Activated CD4-positive, alpha-beta T cell treated with anti-CD3 and anti-CD28 coated beads, Interleukin-2, amount 10 ng/mL, durations not matched to agents 7 days and 5 days (primary cell): ENCODE measurements around the gene CD300A. TPM values are rescaled to one million over a fixed set of nuclear protein-coding genes. Genes with fewer than 3 reads are reported as not detected.

Source experiments
- CTCF ChIA-PET: fragments of 350-600 bp; sonication (Branson Sonifier 250); formaldehyde crosslinking; loops from one replicate; lab custom pipeline; 2021; ENCODE audit warnings: antibody characterized with exemption; lab: Charles Lee
- POLR2A ChIA-PET: fragments of 350-600 bp; sonication (Branson Sonifier 250); formaldehyde crosslinking; loops from one replicate; lab custom pipeline; 2021; ENCODE audit warnings: antibody characterized with exemption; lab: Charles Lee
- DNase-seq: peaks from one replicate; pipeline ENCODE4 v3.0.0-alpha.2; 2020
- H3K27ac Mint-ChIP-seq: one replicate; pipeline ENCODE4 v1.8.0; 2021; ENCODE audit warnings: mild to moderate bottlenecking, moderate library complexity, mixed read lengths
- H3K27me3 Mint-ChIP-seq: one replicate; pipeline ENCODE4 v1.8.0; 2021; ENCODE audit warnings: mixed read lengths
- H3K36me3 Mint-ChIP-seq: one replicate; pipeline ENCODE4 v1.8.0; 2021; ENCODE audit warnings: low read depth, mixed read lengths
- H3K4me1 Mint-ChIP-seq: one replicate; pipeline ENCODE4 v1.8.0; 2021; ENCODE audit warnings: mixed read lengths
- H3K4me3 Mint-ChIP-seq: one replicate; pipeline ENCODE4 v1.8.0; 2021; ENCODE audit warnings: mild to moderate bottlenecking, moderate library complexity, mixed read lengths
- H3K9me3 Mint-ChIP-seq: one replicate; pipeline ENCODE4 v1.8.0; 2021; ENCODE audit warnings: mixed read lengths
- total RNA-seq, 2 experiments: library from RNA; stranded (reverse); gene quantifications; one replicate each; pipeline ENCODE4 v1.2.3, GENCODE V29; 2021

The CD300A gene
- total RNA-seq, 2 experiments from 2014 or later, result 6.7 to 6.8 TPM

DNA sequence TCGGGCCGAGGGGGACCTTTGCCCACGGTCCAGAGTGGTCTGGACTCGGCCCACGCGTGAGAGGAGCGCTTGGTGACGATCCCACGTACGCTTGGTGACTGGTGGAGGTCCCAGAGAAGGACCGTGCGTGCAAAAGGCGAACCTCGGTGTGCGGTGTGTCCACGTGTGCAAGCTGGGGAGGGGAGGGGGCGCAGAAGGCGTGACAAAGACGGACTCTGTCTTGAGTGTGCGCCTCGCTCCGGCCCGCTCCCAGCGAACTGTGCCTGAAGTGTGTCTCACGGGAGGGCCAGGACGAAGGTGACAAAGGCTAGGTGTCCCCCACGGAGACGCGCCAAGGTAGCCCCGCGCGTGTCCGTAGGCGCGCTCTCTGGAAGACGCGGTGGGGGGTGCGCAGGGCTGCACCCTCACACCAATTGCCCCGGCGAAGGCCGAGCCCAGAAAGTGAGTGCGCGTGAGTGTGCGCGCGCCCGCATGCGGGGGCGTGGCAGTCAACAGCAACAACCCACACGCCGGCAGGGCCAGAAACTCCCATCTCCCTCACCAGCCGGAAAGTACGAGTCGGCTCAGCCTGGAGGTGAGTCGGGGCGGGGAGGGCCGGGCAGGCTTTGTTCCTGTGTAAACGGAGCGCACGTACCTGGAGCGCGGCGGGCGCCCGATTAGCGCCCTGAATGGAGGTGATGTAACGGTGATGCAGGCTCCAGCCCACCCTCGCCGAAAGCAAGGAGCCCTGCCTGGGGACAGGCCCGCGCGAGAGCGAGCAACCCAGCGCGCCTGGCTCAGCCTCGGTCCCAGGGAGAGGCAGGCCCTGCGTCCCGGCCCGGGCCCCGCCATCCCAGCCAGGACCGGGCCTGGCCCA, 34.6 kb upstream of the CD300A start, which contains the start of gene GPRC5C:
TSS of gene GPRC5C (plus strand) at position 521 of the 856 bp plus-strand sequence. CDS start 7,689 bp downstream, outside the sequence.
- H3K4me3 Mint-ChIP-seq, result peak within 1 kb of the TSS; percentile 32
- no peaks in the 10 kb centered on the region for H3K36me3 Mint-ChIP-seq
- peaks cover 68% of the 10 kb centered on the region for H3K27me3 Mint-ChIP-seq

DNA sequence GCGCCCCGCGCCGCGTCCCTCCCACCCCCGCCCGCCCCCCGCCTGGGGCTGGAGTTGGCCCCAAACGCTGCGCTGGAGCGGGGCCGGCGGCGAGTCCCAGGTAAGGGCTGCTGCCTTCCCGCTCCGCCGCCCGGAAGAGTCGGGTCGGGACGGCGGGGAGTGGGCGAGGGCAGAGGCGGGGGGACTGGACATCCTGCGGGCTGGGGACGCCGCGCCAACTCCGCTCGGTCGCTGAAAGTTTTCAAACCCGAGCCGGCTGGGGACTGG, 34.1 kb upstream of the CD300A start:
- DNase-seq, result no peak
- peaks cover 67% of the 10 kb centered on the region for H3K27me3 Mint-ChIP-seq
- H3K9me3 Mint-ChIP-seq, result no peaks in the 10 kb centered on the region
- ChIA-PET POLR2A (no interaction called here), CTCF (no interaction called here)
- no peaks in the 10 kb centered on the region for H3K36me3 Mint-ChIP-seq
- H3K27ac Mint-ChIP-seq, result no peak overlapping the region
- H3K4me3 Mint-ChIP-seq, result no peak overlapping the region
- H3K4me1 Mint-ChIP-seq, result peaks cover 8% of the 10 kb centered on the region

More for the DNA sequence above, 34.6 kb upstream of the CD300A start, which contains the start of gene GPRC5C:
- peaks cover 8% of the 10 kb centered on the region for H3K4me1 Mint-ChIP-seq
- ChIA-PET CTCF (no interaction called here), POLR2A (no interaction called here)
- no peak within 1 kb of the TSS for H3K27ac Mint-ChIP-seq
- DNase-seq, result peak; percentile 53
- H3K9me3 Mint-ChIP-seq, result no peaks in the 10 kb centered on the region

DNA sequence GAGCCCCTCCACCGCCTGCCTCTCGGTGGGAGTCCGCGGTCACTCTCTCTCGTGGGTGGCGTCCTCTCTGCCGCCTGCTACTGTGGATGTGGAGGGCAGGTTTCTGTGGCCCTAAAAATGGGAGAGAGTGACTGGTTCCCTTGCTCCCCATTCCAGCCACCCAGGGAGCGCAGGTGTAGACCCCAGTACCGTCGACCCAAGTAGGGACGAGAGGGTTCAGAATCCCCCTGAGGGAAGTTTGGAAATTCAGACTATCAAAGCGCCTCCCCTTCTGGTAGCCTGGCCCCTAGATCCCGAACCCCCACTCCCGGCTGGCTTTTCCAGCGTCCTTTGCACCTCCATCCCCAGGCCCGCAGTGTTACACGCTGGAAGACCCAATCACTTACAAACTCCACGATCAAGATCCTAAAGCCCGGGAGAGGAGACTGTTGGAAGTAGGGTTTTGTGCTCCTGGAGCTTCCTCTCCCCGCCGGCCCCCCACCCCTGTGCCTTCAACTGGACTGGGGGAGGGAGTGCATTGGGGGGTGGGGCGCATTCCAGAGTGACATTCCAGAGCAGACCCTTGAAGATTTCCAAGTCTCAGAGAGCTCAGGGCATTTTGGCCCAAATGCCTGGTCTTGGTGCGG, 33.6 kb upstream of the CD300A start:
- Mint-ChIP-seq H3K4me1 (peaks cover 8% of the 10 kb centered on the region), H3K4me3 (no peak overlapping the region), H3K27me3 (peaks cover 65% of the 10 kb centered on the region), H3K36me3 (no peaks in the 10 kb centered on the region), H3K9me3 (peaks cover under 1% of the 10 kb centered on the region), H3K27ac (no peak overlapping the region)
- no peak for DNase-seq
- ChIA-PET CTCF (no interaction called here), POLR2A (no interaction called here)

DNA sequence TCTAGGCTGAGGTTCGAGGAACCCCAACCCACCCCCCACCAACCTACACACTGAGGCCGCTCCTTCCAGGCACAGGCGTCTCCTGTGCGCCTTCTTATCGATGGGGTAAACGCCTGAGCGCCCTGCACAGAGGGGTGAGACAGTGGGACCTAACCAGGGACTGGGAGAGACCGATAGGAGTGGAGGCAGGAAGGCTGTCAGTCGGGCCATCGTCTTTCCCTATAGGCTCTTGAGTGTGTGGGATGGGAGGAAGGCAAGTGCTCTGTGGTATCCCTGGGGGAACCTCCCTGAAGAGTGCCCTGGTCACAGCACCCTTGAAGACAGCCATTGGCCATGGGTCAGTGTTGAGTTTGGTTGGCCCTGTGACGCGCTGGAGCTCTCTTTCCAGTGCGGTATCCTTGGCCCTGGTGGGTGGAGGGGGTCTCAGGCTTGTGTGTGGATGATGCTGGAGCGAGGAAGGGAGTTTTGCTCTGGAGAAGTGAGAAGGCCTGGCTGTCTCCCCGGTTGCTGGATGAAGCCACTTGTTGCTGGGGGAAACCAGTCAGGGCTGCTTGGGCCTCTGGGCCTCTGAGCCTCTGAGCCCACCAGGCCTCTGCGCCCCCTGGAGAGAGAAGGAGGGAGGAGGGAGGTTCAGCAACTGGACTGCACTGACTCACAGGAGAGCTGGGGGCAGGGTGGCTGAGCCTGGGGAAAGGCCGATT, 32.9 kb upstream of the CD300A start:
- Mint-ChIP-seq H3K9me3 (peaks cover 3% of the 10 kb centered on the region), H3K27ac (no peak overlapping the region), H3K4me3 (no peak overlapping the region), H3K27me3 (peaks cover 59% of the 10 kb centered on the region), H3K36me3 (no peaks in the 10 kb centered on the region), H3K4me1 (peaks cover 8% of the 10 kb centered on the region)
- no peak for DNase-seq
- POLR2A ChIA-PET, result no interaction called here
- CTCF ChIA-PET, result no interaction called here

DNA sequence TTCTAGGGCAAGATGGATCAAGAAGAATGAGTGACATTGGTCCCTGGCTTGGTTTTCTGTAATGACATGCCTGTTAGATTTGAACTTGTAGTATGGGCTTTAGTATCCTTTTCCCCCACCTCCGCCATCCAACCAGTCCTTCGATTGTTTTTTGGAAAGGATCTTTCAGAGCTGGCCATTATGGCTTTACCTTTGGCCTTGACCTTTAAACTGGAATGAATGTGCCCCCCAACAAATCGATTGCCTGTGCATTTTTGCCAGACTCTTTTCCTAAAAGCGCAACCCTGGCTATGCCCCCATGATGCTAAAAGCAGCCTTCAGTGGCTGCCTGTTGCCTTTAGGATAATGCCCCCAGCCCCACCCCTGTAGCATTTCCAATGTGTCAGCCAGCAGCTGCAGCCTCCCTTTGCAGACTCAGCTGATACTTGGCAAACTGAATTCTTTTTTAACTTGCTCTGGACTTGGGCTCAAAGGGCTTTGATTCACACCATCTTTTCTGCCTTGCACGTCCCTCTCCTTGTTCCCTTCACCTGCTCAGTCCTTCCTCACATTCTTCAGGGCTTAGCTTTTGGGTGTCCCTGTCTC, 30.6 kb upstream of the CD300A start:
- ChIA-PET CTCF (interaction anchor here (1.0 kb wide), 1 partner anchor 10 kb away, joined by 3 read pairs; no protein-coding TSS in a partner anchor), POLR2A (no interaction called here)
- Mint-ChIP-seq H3K27ac (no peak overlapping the region), H3K4me1 (peaks cover 10% of the 10 kb centered on the region), H3K4me3 (no peak overlapping the region), H3K9me3 (peaks cover 13% of the 10 kb centered on the region), H3K36me3 (no peaks in the 10 kb centered on the region), H3K27me3 (peaks cover 45% of the 10 kb centered on the region)
- no peak for DNase-seq

DNA sequence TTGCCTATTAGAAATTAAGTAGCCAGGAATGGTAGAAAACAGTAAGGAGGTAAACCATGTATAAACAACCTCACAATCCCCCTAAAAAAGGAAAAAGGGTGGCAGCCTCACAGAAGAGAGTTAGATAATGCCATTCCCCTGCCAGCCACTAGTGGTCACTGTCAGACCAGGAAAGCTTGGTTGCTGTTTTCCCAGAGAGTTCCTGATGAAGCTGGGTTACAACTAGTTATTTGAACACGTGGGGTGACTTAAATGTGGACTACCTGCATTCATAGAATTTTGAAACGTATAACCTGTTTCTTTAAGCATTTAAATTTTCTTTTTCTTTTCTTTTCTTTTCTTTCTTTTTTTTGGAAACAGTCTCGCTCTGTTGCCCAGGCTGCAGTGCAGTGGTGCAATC, 28.7 kb upstream of the CD300A start:
- Mint-ChIP-seq H3K4me1 (peaks cover 2% of the 10 kb centered on the region), H3K27me3 (peaks cover 36% of the 10 kb centered on the region), H3K27ac (no peak overlapping the region), H3K9me3 (peaks cover 13% of the 10 kb centered on the region), H3K36me3 (no peaks in the 10 kb centered on the region), H3K4me3 (no peak overlapping the region)
- DNase-seq, result no peak
- POLR2A ChIA-PET, result no interaction called here
- CTCF ChIA-PET, result interaction anchor here (0.6 to 1.5 kb wide), 5 partner anchors 12 to 75 kb away, joined by 3 to 4 read pairs (median 3); no protein-coding TSS in a partner anchor

DNA sequence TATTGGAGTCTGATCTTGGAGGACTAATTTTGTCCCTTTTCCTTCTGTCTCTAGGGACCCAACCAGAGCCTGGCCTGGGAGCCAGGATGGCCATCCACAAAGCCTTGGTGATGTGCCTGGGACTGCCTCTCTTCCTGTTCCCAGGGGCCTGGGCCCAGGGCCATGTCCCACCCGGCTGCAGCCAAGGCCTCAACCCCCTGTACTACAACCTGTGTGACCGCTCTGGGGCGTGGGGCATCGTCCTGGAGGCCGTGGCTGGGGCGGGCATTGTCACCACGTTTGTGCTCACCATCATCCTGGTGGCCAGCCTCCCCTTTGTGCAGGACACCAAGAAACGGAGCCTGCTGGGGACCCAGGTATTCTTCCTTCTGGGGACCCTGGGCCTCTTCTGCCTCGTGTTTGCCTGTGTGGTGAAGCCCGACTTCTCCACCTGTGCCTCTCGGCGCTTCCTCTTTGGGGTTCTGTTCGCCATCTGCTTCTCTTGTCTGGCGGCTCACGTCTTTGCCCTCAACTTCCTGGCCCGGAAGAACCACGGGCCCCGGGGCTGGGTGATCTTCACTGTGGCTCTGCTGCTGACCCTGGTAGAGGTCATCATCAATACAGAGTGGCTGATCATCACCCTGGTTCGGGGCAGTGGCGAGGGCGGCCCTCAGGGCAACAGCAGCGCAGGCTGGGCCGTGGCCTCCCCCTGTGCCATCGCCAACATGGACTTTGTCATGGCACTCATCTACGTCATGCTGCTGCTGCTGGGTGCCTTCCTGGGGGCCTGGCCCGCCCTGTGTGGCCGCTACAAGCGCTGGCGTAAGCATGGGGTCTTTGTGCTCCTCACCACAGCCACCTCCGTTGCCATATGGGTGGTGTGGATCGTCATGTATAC, 26.5 kb upstream of the CD300A start:
- peaks cover 13% of the 10 kb centered on the region for H3K9me3 Mint-ChIP-seq
- H3K27ac Mint-ChIP-seq, result no peak overlapping the region
- H3K27me3 Mint-ChIP-seq, result peaks cover 22% of the 10 kb centered on the region
- peaks cover 2% of the 10 kb centered on the region for H3K4me1 Mint-ChIP-seq
- no peak for DNase-seq
- H3K4me3 Mint-ChIP-seq, result no peak overlapping the region
- ChIA-PET CTCF (no interaction called here), POLR2A (no interaction called here)
- H3K36me3 Mint-ChIP-seq, result no peaks in the 10 kb centered on the region

DNA sequence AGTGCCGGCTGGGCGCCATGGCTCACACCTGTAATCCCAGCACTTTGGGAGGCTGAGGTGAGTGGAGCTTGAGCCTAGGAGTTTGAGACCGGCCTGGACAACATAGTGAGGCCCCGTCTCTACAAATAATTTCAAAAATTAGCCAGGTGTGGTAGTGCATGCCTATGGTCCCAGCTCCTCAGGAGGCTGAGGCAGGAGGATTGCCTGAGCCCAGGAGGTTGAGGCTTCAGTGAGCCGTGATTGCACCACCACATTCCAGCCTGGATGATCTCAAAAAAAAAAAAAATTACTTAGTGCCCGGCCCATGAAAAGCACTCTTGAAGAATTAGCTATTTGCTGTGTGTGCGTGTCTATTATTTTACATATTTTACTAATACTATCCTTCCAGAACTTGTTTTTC, 24.9 kb upstream of the CD300A start:
- DNase-seq, result no peak
- Mint-ChIP-seq H3K4me3 (no peak overlapping the region), H3K36me3 (no peaks in the 10 kb centered on the region), H3K27me3 (peaks cover 9% of the 10 kb centered on the region), H3K9me3 (peaks cover 13% of the 10 kb centered on the region), H3K4me1 (peaks cover 2% of the 10 kb centered on the region), H3K27ac (no peak overlapping the region)
- POLR2A ChIA-PET, result no interaction called here
- CTCF ChIA-PET, result interaction anchor here (0.6 kb wide), 2 partner anchors 218 to 795 kb away, joined by 3 to 4 read pairs; no protein-coding TSS in a partner anchor

DNA sequence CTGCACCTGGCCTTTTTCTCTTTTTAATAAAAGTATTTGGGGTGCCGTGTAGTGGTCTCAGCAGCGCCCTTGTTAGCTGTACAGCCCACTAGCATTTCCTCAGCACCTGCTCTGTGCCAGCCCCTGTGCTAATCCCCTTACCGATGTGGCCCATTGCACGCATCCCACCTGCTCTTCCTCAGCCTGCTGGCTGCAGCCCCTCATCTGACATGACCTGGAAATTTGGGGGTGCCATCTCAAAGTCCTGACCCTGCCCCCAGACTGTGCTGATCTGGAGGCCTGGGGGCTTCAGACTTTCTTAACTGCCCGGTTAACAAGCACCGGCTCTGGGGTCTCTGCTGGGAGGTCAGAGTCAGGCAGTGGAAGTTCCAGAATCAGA, 24.2 kb upstream of the CD300A start:
- Mint-ChIP-seq H3K4me1 (peaks cover 2% of the 10 kb centered on the region), H3K27ac (no peak overlapping the region), H3K36me3 (no peaks in the 10 kb centered on the region), H3K4me3 (no peak overlapping the region), H3K9me3 (peaks cover 13% of the 10 kb centered on the region), H3K27me3 (peaks cover 9% of the 10 kb centered on the region)
- ChIA-PET POLR2A (no interaction called here), CTCF (interaction anchor here (0.6 kb wide), 2 partner anchors 217 to 796 kb away, joined by 3 to 4 read pairs; no protein-coding TSS in a partner anchor)
- no peak for DNase-seq

DNA sequence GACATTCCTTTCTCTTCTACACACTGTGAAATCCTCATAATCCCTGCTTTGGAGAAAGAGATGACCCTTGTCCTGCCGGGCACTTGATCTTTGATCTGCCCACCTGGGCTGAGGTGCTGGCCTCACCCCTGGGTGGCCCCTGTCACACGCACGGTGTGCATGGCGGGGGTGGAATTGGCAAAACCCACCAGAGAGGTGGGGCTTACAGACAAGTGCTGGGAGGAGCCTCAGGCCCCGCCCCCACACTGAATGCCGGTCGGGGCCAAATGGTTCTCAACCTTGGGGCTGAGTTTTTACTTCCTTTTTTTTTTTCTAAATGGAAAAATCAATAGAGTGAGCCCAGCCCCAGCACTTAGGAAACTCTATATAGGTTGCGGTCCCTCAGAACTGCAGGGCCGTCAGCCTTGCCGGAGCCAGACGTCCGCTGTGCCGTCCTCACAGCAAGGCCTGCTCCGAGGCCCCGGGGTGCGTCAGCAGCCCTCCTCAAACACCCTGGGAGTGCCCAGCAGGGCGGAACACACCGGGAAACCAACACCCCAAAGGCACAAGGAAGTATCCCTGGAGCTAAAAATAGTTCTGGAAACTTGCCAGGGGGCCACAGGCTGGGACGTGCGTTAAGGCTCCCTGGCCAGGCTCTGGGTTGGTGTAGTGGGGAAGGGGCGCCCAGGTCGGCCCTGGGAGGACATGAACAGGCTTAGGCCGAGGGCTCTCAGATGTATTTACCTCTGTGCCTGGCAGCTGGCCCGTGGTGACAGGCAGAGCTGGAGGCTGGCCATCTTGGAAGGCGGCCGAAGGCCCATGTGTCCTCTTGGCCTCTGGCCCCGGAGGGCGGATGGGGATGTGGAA, 23.5 kb upstream of the CD300A start:
- no peak for DNase-seq
- CTCF ChIA-PET, result interaction anchor here (1.0 to 2.9 kb wide), 4 partner anchors 15 to 75 kb away, joined by 3 to 18 read pairs (median 9); no protein-coding TSS in a partner anchor
- Mint-ChIP-seq H3K4me3 (no peak overlapping the region), H3K4me1 (peaks cover 2% of the 10 kb centered on the region), H3K27me3 (peaks cover 9% of the 10 kb centered on the region), H3K27ac (no peak overlapping the region), H3K36me3 (no peaks in the 10 kb centered on the region), H3K9me3 (peaks cover 12% of the 10 kb centered on the region)
- POLR2A ChIA-PET, result no interaction called here
